Nephron (organoid): ENCODE results near the gene PON2.
"Not testable (repeated sequence)": the region's sequence is repeated elsewhere in the genome, so short reads cannot be mapped to it uniquely, and the experiment has no call there.

ENCODE experiments used
- H3K27ac Mint-ChIP-seq, 3 experiments: 2 replicates each; pipeline ENCODE4 v1.8.0; 2020; ENCODE audit warnings: mixed read lengths in 3 of 3, mild to moderate bottlenecking in 2 of 3, moderate library complexity in 1 of 3
- H3K27me3 Mint-ChIP-seq: 2 replicates; pipeline ENCODE4 v1.8.0; 2021; ENCODE audit warnings: low read depth, mild to moderate bottlenecking, moderate library complexity, mixed read lengths
- H3K36me3 Mint-ChIP-seq: 2 replicates; pipeline ENCODE4 v1.8.0; 2020; ENCODE audit warnings: low read depth, mixed read lengths
- H3K4me1 Mint-ChIP-seq: 2 replicates; pipeline ENCODE4 v1.8.0; 2020; ENCODE audit warnings: mixed read lengths
- H3K4me3 Mint-ChIP-seq, 3 experiments: 2 replicates each; pipeline ENCODE4 v1.8.0; 2020; ENCODE audit warnings: mild to moderate bottlenecking in 3 of 3, mixed read lengths in 3 of 3, moderate library complexity in 2 of 3
- H3K9me3 Mint-ChIP-seq: 2 replicates; pipeline ENCODE4 v1.8.0; 2020; ENCODE audit warnings: mixed read lengths
- TF ChIP-seq, protein P1 (sequence below), 3 experiments: fragments of 200-600 bp; sonication (generic); IDR thresholded peaks; one replicate each; pipeline ENCODE4 v1.5.0; 2021; ENCODE audit warnings: antibody characterized with exemption in 3 of 3; ENCODE audit not compliant: unreplicated experiment in 3 of 3

The PON2 gene

GRCh38 chr7:95396136-95397032 is 38.4 kb downstream of the PON2 start, which contains the start of gene PON3:
PON3 (minus strand) TSS chr7:95396375; CDS start chr7:95396350, 25 bp downstream.
- H3K27me3 Mint-ChIP-seq, result no peaks in the 10 kb centered on the region
- H3K27ac Mint-ChIP-seq, result no peak within 1 kb of the TSS
- no peaks in the 10 kb centered on the region for H3K9me3 Mint-ChIP-seq
- TF ChIP-seq, protein P1, sequence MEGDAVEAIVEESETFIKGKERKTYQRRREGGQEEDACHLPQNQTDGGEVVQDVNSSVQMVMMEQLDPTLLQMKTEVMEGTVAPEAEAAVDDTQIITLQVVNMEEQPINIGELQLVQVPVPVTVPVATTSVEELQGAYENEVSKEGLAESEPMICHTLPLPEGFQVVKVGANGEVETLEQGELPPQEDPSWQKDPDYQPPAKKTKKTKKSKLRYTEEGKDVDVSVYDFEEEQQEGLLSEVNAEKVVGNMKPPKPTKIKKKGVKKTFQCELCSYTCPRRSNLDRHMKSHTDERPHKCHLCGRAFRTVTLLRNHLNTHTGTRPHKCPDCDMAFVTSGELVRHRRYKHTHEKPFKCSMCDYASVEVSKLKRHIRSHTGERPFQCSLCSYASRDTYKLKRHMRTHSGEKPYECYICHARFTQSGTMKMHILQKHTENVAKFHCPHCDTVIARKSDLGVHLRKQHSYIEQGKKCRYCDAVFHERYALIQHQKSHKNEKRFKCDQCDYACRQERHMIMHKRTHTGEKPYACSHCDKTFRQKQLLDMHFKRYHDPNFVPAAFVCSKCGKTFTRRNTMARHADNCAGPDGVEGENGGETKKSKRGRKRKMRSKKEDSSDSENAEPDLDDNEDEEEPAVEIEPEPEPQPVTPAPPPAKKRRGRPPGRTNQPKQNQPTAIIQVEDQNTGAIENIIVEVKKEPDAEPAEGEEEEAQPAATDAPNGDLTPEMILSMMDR (IDR thresholded peaks at IDR 0.05; ENCODE audit: unreplicated experiment in 3 of 3), result no peak
- no peak within 1 kb of the TSS for H3K4me3 Mint-ChIP-seq
- peaks cover 9% of the 10 kb centered on the region for H3K4me1 Mint-ChIP-seq
- no peaks in the 10 kb centered on the region for H3K36me3 Mint-ChIP-seq

DNA sequence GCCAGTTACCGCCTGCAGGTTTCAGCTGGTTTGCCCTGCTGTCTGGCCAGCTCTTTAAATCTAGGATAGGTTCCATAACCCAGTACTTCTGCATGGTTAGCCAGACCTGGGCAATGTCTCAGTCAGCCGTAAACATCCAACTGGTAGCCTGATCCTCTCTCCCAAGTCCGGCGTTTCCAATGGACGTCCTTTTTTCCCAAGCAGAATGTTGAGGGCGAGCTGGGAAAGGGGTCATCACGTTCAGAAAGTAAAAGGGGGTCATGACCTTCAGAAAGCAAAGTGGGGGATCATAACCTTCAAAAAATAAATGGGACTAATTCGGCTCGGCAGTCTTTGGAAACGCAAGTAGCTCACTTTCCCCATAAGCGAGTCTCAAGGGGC is 39.1 kb downstream of the PON2 start:
- TF ChIP-seq, protein P1 (IDR thresholded peaks at IDR 0.05; ENCODE audit: unreplicated experiment in 3 of 3), result no peak
- H3K27ac Mint-ChIP-seq, result no peak overlapping the region
- peaks cover 9% of the 10 kb centered on the region for H3K4me1 Mint-ChIP-seq
- no peaks in the 10 kb centered on the region for H3K36me3 Mint-ChIP-seq
- no peaks in the 10 kb centered on the region for H3K9me3 Mint-ChIP-seq
- H3K4me3 Mint-ChIP-seq, result no peak overlapping the region
- H3K27me3 Mint-ChIP-seq, result no peaks in the 10 kb centered on the region

DNA sequence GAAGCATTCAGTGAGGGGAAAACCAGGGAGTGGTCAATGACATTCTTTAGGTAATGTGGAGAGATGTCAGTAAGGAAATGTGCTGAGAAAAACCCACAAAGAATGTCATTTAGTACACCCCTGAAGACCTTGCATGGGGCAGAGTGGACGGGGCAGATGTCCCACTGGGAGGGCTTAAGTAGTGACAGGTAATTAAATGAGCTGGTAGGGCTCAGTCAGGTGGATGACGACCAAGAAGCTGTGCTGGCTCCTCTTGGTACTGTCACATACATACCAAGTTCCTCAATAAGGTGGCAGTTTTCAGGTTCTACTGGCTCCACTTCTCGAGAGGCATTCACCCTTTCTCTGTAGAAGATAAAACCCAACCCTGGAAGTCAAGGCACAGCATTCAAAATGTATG is 40.5 kb downstream of the PON2 start:
- no peak overlapping the region for H3K4me3 Mint-ChIP-seq
- H3K4me1 Mint-ChIP-seq, result peaks cover 9% of the 10 kb centered on the region
- no peak overlapping the region for H3K27ac Mint-ChIP-seq
- TF ChIP-seq, protein P1 (IDR thresholded peaks at IDR 0.05; ENCODE audit: unreplicated experiment in 3 of 3), result no peak
- H3K36me3 Mint-ChIP-seq, result no peaks in the 10 kb centered on the region
- no peaks in the 10 kb centered on the region for H3K9me3 Mint-ChIP-seq
- H3K27me3 Mint-ChIP-seq, result no peaks in the 10 kb centered on the region

DNA sequence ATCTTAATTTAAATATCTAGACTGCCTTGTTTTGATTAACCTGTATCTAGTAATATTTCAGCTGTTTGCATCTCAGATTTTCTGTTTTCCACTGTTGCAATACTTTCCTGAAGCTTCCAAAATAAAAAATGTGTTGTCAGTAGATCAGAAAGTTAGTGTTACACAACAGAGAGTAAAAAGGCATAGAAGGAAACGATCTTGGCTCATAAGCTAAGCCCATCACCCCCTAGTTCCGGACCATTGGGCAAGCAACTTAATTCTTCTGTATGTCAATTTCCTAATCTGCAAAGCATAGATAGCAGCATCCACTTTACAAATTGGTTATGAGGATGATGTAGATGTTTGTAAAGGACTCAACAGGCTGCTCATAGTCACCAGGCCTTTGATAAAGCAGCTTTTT is 43.1 kb downstream of the PON2 start:
- H3K4me1 Mint-ChIP-seq, result no peaks in the 10 kb centered on the region
- H3K36me3 Mint-ChIP-seq, result peaks cover 6% of the 10 kb centered on the region
- H3K9me3 Mint-ChIP-seq, result peaks cover 6% of the 10 kb centered on the region
- TF ChIP-seq, protein P1 (IDR thresholded peaks at IDR 0.05; ENCODE audit: unreplicated experiment in 3 of 3), result no peak
- no peak overlapping the region for H3K27ac Mint-ChIP-seq
- H3K27me3 Mint-ChIP-seq, result no peaks in the 10 kb centered on the region
- H3K4me3 Mint-ChIP-seq, result no peak overlapping the region

GRCh38 chr7:95389516-95389915 is 45.3 kb downstream of the PON2 start:
- no peaks in the 10 kb centered on the region for H3K27me3 Mint-ChIP-seq
- H3K4me3 Mint-ChIP-seq, result no peak overlapping the region
- H3K36me3 Mint-ChIP-seq, result peaks cover 8% of the 10 kb centered on the region
- no peaks in the 10 kb centered on the region for H3K4me1 Mint-ChIP-seq
- H3K9me3 Mint-ChIP-seq, result peaks cover 16% of the 10 kb centered on the region
- H3K27ac Mint-ChIP-seq, result no peak overlapping the region
- TF ChIP-seq, protein P1 (IDR thresholded peaks at IDR 0.05; ENCODE audit: unreplicated experiment in 3 of 3), result no peak

DNA sequence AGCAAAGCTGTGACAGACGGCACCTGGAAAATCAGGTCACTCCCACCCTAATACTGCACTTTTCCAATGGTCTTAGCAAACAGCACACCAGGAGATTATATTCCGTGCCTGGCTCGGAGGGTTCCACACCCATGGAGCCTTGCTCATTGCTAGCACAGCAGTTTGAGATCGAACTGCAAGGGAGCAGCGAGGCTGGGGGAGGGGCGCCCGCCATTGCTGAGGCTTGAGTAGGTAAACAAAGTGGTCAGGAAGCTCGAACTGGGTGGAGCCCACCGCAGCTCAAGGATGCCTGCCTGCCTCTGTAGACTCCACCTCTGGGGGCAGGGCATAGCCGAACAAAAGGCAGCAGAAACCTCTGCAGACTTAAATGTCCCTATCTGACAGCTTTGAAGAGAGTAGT is 55.4 kb downstream of the PON2 start:
- not testable (repeated sequence) for H3K4me1 Mint-ChIP-seq, H3K27me3 Mint-ChIP-seq, H3K27ac Mint-ChIP-seq, H3K4me3 Mint-ChIP-seq, H3K36me3 Mint-ChIP-seq
- peaks cover 46% of the 10 kb centered on the region for H3K9me3 Mint-ChIP-seq
